ENCODE data around the gene RFESD.

The RFESD gene

DNA sequence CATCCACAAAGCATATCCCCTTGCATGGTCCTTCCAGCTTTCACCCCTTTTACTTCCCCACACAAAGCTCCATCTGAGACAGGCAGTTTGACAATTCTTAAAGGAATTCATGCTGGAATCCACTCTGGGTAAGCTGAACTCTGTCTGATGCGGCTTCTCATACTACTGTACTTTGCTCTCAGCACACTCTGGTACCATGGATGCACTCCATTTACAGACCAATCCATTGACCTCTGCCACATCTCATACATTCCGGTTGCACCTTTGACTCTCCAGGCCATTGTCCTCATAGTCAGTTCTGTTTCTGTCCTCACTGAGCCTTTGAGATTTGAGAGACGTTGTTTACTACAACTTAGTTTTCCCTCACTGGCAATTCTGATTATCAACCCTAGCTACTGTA lies 24.0 kb downstream of the RFESD start:
- Histone ChIP-seq H3K9ac (no peak overlapping the region), H3K27me3 (no peaks in the 10 kb centered on the region), H3K4me2 (no peak overlapping the region), H3K9me3 (no peaks in the 10 kb centered on the region), H4K20me1 (no peaks in the 10 kb centered on the region), H3K4me3 (no peak overlapping the region), H3K27ac (no peak overlapping the region), H3K4me1 (peaks cover 4% of the 10 kb centered on the region; the same call in 1 of the 2 replicates), H3K36me3 (no peaks in the 10 kb centered on the region)
- no peak for TF ChIP-seq Cebpa-rat (IDR thresholded peaks at IDR 0.05)

DNA sequence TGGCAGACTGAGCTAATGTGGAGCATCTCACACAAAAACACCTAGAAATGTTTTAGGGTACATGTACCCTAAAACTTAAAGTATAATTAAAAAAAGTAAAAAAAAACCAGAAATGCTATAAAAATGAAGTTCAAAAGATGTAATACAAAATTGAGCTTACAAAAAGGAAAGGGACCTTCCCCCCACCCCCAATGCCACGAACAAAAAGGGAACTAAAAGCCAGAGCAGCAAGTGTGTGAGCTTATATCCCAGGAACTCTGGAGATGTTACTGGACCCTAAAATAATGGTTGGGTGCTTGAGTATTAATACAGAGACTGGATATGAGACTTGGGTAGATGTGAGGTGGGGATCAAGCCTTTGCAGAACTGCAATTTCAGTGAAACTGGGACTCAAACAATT lies 25.2 kb downstream of the RFESD start:
- TF ChIP-seq Cebpa-rat (IDR thresholded peaks at IDR 0.05) = no peak
- H3K9me3 ChIP-seq = no peaks in the 10 kb centered on the region
- H3K27me3 ChIP-seq = no peaks in the 10 kb centered on the region
- no peak overlapping the region for H3K27ac ChIP-seq
- no peak overlapping the region for H3K9ac ChIP-seq
- H3K36me3 ChIP-seq = no peaks in the 10 kb centered on the region
- H4K20me1 ChIP-seq = no peaks in the 10 kb centered on the region
- H3K4me1 ChIP-seq = peaks cover 4% of the 10 kb centered on the region; the same call in 1 of the 2 replicates
- no peak overlapping the region for H3K4me3 ChIP-seq
- H3K4me2 ChIP-seq = no peak overlapping the region

DNA sequence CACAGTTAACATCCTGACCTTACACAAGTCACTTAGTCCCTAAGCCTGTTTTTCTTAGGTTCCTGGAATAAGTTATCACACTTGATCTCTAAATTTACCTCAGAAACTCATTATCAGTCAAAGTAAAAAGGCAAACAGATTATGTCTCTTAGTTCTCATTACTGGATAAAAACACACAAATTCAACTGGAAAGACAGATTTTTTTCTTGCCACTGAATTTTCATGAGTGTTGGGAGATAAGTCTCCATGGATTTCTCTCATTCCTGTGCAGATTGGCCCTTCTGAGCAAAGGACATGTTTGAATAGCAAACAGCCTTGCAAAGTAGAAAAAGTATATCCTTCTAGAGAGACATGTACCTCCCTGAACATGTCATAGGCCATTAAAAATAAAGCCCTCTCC lies 26.1 kb downstream of the RFESD start:
- no peaks in the 10 kb centered on the region for H3K9me3 ChIP-seq
- no peak overlapping the region for H3K4me3 ChIP-seq
- H3K9ac ChIP-seq = no peak overlapping the region
- H3K4me2 ChIP-seq = no peak overlapping the region
- no peaks in the 10 kb centered on the region for H3K27me3 ChIP-seq
- H3K4me1 ChIP-seq = peaks cover 4% of the 10 kb centered on the region; the same call in 1 of the 2 replicates
- no peak overlapping the region for H3K27ac ChIP-seq
- H3K36me3 ChIP-seq = no peaks in the 10 kb centered on the region
- TF ChIP-seq Cebpa-rat (IDR thresholded peaks at IDR 0.05) = no peak
- no peaks in the 10 kb centered on the region for H4K20me1 ChIP-seq

DNA sequence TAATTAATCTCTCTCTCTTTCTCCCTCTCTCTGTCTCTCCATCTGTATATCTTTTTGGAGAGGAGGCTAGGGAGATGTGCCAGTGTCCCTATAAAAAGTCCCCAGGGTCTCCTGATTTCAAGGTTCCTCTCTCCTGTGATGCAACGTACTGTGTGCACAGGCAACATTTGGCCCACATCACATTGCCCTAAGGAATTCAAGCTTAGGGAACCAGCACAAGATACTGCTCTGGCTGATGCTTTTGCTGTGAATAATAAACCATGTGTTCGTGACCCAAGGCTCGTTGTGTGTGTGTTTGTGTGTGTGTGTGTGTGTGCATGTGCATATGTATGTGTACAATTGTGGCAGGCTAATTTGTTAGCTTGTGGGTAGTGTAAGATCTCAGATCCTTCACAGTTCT lies 26.5 kb downstream of the RFESD start:
- no peak overlapping the region for H3K27ac ChIP-seq
- H3K4me2 ChIP-seq = no peak overlapping the region

DNA sequence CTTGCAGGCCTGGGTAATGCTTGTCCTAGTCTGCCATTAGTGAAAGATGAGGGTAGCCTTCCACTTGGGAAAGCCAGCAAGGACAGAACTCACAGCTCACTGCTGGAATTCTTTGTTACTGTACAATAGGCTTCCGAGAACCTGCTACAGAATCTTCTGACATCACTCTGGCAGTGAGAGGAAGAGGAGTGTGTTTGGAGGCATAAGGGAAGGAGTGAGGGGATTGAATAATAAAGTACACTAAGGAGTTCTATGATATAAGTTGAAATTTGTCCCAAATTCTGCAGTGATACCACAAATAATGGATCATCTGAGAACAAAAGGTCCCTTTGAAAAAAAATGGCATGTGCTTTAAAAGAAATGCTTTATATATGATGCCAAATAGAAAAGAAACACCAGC lies 36.3 kb downstream of the RFESD start, which contains the start of gene SPATA9:
SPATA9 (minus strand) TSS at position 101 of the 400 bp plus-strand sequence. CDS start 137 bp downstream, outside the sequence.
- H3K36me3 ChIP-seq = no peaks in the 10 kb centered on the region
- no peaks in the 10 kb centered on the region for H3K27me3 ChIP-seq
- H3K4me2 ChIP-seq = no peak within 1 kb of the TSS
- no peak within 1 kb of the TSS for H3K9ac ChIP-seq
- no peak within 1 kb of the TSS for H3K27ac ChIP-seq
- no peak for TF ChIP-seq Cebpa-rat (IDR thresholded peaks at IDR 0.05)
- H3K4me3 ChIP-seq = no peak within 1 kb of the TSS
- peaks cover 6% of the 10 kb centered on the region; the same call in 1 of the 2 replicates for H3K9me3 ChIP-seq
- H4K20me1 ChIP-seq = no peaks in the 10 kb centered on the region
- no peaks in the 10 kb centered on the region for H3K4me1 ChIP-seq

More for the DNA sequence above, 26.5 kb downstream of the RFESD start:
- TF ChIP-seq Cebpa-rat (IDR thresholded peaks at IDR 0.05) = no peak
- Histone ChIP-seq H3K4me3 (no peak overlapping the region), H3K27me3 (no peaks in the 10 kb centered on the region), H3K4me1 (peaks cover 4% of the 10 kb centered on the region; the same call in 1 of the 2 replicates), H3K9me3 (no peaks in the 10 kb centered on the region), H4K20me1 (no peaks in the 10 kb centered on the region), H3K9ac (no peak overlapping the region), H3K36me3 (no peaks in the 10 kb centered on the region)

DNA sequence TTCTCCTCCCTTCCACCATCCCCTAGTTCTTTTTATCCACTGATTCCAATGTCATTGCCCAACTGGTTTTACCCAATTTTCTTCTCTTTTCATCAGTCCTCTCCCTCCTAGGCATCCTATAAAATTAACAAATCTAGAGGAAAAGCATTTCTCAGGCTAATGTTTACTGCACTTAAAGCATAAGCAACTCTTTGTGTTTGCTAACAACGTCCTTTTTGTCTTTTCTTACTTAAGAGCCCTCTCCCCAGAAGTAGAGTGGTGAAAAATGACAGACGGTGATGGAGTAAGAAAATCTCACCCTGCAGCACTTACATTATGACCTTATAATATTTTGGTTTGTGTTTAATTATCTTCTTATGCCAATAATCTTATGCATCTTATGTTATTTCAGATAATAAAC lies 37.8 kb downstream of the RFESD start:
- H3K4me3 ChIP-seq = no peak overlapping the region
- TF ChIP-seq Cebpa-rat (IDR thresholded peaks at IDR 0.05) = no peak
- no peaks in the 10 kb centered on the region for H3K4me1 ChIP-seq
- H3K4me2 ChIP-seq = no peak overlapping the region
- no peak overlapping the region for H3K27ac ChIP-seq
- H4K20me1 ChIP-seq = no peaks in the 10 kb centered on the region
- H3K9me3 ChIP-seq = peaks cover 1% of the 10 kb centered on the region; the same call in 1 of the 2 replicates
- H3K36me3 ChIP-seq = no peaks in the 10 kb centered on the region
- H3K27me3 ChIP-seq = no peaks in the 10 kb centered on the region
- no peak overlapping the region for H3K9ac ChIP-seq

DNA sequence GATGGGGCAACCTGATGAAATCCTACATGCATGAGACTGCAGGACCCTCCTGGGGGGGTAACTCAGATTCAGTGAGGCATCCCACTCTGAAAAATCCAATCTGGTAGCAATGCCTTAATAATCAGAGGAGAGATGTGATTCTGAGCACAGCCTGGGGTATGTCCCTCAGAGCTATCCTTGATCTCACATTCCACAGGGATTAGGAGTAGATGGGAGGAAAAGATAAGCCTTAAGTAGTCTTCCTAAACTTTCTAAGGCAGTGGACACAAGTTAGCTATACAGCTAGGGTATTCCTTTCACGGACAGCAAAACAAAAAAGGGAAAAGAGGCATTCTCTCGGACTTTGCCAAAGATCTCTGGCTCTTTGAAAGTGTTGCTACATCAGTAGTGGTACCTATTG lies 40.1 kb downstream of the RFESD start:
- Histone ChIP-seq H3K36me3 (no peaks in the 10 kb centered on the region), H3K27ac (no peak overlapping the region), H4K20me1 (no peaks in the 10 kb centered on the region), H3K9me3 (no peaks in the 10 kb centered on the region), H3K27me3 (no peaks in the 10 kb centered on the region), H3K9ac (no peak overlapping the region), H3K4me1 (no peaks in the 10 kb centered on the region), H3K4me2 (no peak overlapping the region), H3K4me3 (no peak overlapping the region)
- TF ChIP-seq Cebpa-rat (IDR thresholded peaks at IDR 0.05) = no peak

DNA sequence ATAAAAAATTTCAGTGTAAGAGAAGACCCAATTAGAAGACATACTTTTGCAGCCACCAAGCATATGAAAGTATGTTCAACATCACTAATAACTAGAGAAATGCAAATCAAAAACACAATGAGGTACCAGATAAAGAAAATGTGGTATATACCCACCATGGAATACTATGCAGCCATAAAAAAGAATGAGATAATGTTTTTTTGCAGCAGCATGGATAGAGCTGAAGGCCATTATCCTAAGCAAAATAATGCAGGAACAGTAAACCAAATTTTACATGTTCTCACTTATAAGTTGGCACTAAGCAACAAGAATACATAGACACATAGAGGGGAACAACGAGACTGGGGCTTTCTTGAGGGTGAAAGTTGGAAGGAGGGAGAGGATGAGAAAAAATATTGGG lies 43.1 kb downstream of the RFESD start:
- H3K27me3 ChIP-seq = no peaks in the 10 kb centered on the region
- no peak overlapping the region for H3K4me2 ChIP-seq
- H3K9ac ChIP-seq = no peak overlapping the region
- H3K36me3 ChIP-seq = no peaks in the 10 kb centered on the region
- H4K20me1 ChIP-seq = no peaks in the 10 kb centered on the region
- no peaks in the 10 kb centered on the region for H3K9me3 ChIP-seq
- no peak for TF ChIP-seq Cebpa-rat (IDR thresholded peaks at IDR 0.05)
- no peaks in the 10 kb centered on the region for H3K4me1 ChIP-seq
- H3K27ac ChIP-seq = no peak overlapping the region
- no peak overlapping the region for H3K4me3 ChIP-seq

DNA sequence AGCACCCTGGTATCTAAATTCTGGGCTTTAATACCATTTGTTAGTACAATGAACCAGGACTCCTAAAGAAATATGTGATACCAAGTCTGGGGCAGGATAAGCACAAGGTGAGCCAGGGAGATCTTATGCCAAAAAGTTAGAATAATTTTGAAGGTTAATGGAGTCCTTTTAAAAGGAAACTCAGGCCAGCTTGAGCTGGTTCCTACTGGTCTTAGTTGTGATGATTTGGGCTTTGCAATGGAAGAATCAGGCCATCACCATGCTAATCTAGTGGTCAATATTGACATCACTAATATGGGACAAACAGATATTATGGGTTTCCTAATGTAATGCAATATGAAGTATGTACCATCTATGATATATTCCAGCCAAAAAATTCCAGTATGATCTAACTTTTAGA lies 43.8 kb downstream of the RFESD start:
- TF ChIP-seq Cebpa-rat (IDR thresholded peaks at IDR 0.05) = no peak
- H3K9me3 ChIP-seq = no peaks in the 10 kb centered on the region
- no peak overlapping the region for H3K4me2 ChIP-seq
- no peaks in the 10 kb centered on the region for H4K20me1 ChIP-seq
- no peak overlapping the region for H3K9ac ChIP-seq
- no peak overlapping the region for H3K27ac ChIP-seq
- no peaks in the 10 kb centered on the region for H3K36me3 ChIP-seq
- H3K27me3 ChIP-seq = no peaks in the 10 kb centered on the region
- no peaks in the 10 kb centered on the region for H3K4me1 ChIP-seq
- no peak overlapping the region for H3K4me3 ChIP-seq

DNA sequence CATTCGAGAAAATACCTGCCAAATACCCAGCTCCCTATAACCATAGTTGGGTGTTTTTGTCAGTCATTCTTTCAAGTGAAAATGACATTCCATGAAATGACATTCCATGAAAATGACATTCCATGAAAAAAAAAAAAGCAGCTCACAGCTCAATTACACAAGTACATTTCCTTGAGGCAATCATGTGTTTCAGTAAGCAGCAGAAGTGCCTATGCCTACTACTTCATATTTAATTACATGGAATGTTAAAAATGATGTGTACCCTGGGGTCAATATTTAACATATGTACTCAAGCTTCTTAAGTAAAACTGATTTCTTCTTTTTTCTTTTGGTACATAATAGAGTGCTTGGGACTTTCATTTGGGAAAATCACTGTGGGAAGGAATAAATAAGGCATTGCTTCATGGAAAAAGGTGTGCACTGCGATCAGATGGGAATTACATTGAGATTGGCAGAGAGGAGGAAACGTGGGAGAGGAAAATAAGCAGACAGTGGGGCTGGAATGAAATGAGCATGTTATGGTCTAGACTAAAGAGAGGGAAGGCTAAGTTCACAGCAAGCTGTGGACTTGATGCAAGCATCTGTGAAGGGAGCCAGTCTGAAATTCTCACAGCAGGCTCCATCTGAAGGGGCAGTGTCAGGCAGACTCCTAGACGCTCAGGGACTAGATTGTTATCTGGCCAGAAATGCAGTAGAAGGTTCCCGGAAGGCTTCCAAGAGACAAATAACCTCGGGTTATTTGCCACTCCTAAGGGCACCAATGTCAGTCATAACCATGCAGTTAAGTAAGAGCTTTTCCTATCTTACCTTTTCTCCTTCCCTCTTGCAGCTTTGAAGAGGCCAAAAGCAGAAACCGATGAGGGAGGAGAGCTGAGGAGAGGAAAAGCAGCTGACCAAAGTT lies 51.5 kb downstream of the RFESD start:
- no peaks in the 10 kb centered on the region for H4K20me1 ChIP-seq
- H3K4me3 ChIP-seq = no peak overlapping the region
- no peak overlapping the region for H3K4me2 ChIP-seq
- H3K36me3 ChIP-seq = no peaks in the 10 kb centered on the region
- H3K27me3 ChIP-seq = no peaks in the 10 kb centered on the region
- H3K9me3 ChIP-seq = no peaks in the 10 kb centered on the region
- no peaks in the 10 kb centered on the region for H3K4me1 ChIP-seq
- H3K27ac ChIP-seq = no peak overlapping the region
- TF ChIP-seq Cebpa-rat (IDR thresholded peaks at IDR 0.05) = no peak
- H3K9ac ChIP-seq = no peak overlapping the region
